Epidermal melanocyte (primary cell): ENCODE data around the gene MALSU1.

Experiments
- DNase-seq: peaks from one replicate; pipeline ENCODE4 v3.0.0; 2011; ENCODE audit warnings: low spot score; ENCODE audit not compliant: insufficient read length

The MALSU1 gene

DNA sequence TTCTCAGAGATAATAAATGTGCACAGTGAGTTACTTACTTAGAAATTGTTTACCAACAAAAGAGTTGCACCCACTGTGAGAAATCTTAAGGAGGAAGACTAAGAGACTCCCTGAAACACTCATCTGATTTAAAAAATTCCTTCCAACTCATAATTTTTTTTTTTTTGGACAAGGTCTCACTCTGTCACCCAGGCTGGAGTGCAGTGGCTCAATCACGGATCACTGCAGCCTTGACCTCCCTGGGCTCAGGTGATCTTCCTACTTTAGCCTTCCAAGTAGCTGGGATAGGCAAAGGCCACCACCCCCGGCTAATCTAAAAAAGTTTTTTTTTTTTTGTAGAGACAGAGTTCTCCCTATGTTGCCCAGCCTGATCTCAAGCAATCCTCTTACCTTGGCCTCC, 36.0 kb downstream of the MALSU1 start:
- DNase-seq = no peak

DNA sequence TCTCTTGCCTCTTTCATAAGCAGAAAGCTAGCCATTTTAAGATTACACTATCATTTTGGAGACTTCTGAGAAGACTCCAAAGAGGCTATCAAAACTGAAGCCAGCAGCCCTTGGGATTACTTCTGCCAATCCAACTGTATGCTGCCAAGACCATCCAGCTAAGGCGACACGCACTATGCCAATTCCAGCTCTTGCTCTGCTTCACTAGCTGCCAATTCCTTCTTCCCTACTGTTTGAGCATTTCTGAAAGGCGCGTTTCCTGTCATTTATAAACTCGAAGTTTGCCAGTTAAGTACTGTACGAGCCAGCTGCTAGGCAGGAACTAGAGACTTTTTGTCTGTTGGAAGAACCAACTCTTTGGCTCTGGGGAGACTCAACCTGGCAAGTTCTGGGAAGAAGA, 36.5 kb downstream of the MALSU1 start:
- no peak for DNase-seq

- no peak for DNase-seq
Measured at GRCh38 chr7:23336086-23336485, 36.9 kb downstream of the MALSU1 start.

DNA sequence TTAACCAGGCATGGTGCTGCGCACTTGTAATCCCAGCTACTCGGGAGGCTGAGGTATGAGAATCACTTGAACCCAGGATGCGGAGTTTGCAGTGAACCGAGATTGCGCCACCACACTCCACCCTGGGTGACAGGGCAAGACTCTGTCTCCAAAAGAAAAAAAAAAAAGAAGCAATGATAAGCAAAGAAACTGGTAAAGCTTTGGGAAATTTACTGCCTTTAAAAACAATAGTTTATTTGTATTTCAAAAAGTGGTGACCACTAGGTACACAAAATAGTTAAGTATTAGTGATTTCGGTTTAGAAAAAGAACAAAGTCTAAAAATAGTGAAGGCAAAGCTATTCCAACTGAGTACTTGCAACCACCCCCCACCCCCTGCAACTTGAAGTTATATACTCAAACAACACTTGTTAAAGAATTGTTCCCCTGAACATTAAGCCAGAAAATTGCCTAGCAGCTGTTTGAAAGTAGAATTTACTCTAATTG, 37.7 kb downstream of the MALSU1 start:
- DNase-seq = no peak

- no peak for DNase-seq
Measured at GRCh38 chr7:23337374-23337773, 38.2 kb downstream of the MALSU1 start.

- no peak for DNase-seq
Measured at GRCh38 chr7:23338439-23338838, 39.3 kb downstream of the MALSU1 start.

DNA sequence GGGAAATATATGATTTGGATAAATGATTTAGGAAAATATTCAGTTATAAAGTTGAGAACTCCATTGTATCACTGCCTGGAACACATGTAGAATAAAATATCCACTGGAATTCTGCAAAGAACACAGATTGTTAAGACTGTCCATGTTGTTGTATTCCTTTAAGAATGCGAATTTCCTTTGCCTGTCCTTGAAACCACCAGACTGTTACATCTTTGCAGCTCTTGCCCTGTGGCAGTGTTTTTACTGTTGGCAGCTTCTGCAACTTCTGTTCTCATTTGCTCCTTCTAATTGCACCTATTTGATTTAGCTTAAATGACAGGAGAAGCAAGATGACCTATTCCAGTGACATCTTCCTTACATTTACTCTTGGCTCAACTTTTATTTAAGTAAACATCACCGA, 39.7 kb downstream of the MALSU1 start:
- no peak for DNase-seq

DNA sequence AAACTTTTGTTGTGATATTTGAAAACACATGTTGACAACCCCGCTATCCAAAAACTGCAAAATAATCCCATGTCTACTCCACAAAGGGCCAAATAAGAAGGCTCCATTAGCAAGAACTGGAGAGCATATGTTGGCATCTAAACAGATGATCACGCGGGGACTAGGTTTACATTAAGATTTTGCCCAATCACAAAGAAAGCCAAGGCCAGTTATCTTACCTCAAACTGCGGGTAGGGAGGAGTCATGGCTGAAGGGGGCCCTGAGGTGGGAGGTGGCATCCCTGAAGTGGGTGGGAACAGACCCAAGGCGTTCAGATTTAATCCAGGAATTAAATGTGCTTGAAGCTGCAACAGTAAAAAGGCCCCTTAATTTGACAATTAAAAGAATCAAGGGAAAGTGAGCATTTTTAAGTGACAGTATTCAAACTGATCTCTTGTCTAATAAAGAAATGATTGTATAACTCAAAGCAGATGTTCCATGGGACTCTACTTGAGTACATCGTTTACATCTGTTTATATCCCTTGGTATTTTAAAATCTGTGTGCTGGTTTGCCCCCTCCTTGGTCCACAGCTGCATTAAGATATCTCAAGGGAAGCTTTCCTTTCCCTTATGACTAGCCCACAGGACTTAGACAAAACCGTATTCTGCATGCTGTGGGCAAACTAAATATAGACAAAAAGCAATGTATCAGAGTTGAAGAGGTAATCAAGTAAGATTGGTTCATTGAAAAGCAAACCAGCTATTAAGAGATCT, 42.9 kb downstream of the MALSU1 start:
- DNase-seq = no peak

DNA sequence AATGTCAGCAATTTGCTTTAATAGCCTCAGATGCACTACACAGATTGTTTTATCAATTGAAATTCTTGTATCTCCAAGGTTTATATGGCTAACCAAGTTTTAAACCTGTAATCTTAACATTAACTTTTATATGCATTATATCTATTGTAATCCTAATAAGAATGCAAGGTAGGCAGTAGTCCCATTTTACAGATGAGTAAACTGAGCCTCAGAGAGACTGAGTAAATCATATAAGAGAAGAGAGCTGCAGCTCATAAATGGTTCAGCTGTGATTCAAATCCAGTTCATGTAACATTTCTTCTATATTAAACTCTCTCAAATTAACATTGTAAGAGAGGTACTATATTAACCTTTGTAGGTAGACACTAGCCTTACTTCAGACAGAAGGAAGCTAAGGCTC, 44.0 kb downstream of the MALSU1 start:
- no peak for DNase-seq

- no peak for DNase-seq
Measured at GRCh38 chr7:23343806-23344475, 44.8 kb downstream of the MALSU1 start.

- no peak for DNase-seq
Measured at GRCh38 chr7:23345601-23346000, 46.5 kb downstream of the MALSU1 start.

GRCh38 chr7:23346316-23346715, 47.2 kb downstream of the MALSU1 start:
- no peak for DNase-seq

GRCh38 chr7:23347033-23347681, 48.0 kb downstream of the MALSU1 start:
- no peak for DNase-seq

DNA sequence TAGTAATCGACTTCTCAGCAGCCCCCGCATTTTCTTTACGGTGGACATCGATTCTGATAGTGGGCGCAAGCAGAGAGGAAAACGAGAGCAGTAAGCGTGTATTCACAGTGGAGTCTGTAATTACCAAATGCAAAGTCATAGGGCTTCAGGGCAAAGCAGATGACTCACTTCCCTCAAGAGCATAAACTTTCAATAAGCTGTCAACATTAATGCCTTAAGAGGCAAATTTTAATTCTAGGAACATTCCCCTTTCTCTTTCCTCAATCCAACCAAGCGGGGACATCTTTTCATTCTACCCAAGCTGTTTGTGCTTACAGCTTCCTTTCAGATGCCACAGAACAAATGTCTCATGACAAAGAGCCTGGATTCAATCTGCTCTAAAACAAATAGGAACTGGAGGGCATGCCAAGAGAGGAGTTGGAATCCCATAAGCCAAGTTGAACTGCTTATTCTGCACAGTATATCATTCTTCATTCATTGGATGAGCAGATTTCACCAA, 48.6 kb downstream of the MALSU1 start:
- peak; percentile 72 for DNase-seq

DNA sequence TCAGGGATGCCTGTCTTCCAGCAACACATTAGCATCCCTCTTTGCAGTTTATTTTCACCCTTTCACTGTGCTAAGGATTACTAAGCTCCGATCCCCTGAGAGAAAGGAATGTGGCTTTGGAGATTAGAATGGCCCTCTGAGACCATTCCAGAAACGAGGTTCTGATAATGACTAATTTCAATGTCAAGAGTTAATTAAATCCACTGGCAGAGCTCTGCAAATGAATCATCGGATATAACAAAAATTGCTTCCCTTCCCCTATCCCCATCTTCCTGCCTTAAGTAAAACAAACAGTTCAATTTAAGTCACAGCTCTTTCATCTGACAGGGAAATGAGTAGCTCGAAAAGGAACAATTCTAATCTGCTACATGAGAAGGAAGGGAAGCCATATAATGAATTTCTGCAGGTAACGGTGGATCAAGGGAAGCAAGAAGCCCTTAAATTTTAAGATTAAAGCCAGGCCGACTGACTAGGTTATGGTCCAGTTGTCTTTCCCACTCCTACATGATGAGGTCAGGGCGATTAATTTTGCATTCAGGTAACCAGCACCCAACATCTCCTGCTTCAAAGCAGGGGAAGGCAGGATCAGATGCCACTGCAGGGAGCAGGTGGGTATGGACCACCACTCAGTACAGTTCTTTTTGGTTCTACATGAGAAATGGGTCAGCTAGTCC, 50.5 kb downstream of the MALSU1 start:
- DNase-seq = no peak

DNA sequence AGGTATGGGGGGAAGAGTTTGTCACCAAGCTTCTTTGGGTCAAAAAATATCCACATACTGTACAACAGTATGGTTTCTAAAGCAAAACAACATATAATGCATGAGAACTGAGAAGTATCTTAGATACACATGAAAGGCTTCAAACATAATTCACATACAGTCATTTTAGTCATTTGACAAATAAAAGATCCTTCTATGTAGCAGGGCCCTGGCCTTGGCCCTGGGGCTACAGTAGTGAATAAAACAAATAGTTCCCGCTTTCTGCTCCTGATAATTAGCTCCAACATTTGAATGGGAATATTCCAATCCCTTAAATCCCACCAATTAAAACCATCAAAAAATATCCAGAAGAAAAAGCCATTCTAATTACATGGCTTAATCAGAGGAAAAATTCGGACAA, 51.3 kb downstream of the MALSU1 start:
- peak; percentile 48 for DNase-seq

GRCh38 chr7:23353172-23353571, 54.0 kb downstream of the MALSU1 start:
- DNase-seq = no peak

GRCh38 chr7:23356168-23356567, 57.0 kb downstream of the MALSU1 start:
- DNase-seq = no peak

GRCh38 chr7:23356726-23357125, 57.6 kb downstream of the MALSU1 start:
- no peak for DNase-seq

DNA sequence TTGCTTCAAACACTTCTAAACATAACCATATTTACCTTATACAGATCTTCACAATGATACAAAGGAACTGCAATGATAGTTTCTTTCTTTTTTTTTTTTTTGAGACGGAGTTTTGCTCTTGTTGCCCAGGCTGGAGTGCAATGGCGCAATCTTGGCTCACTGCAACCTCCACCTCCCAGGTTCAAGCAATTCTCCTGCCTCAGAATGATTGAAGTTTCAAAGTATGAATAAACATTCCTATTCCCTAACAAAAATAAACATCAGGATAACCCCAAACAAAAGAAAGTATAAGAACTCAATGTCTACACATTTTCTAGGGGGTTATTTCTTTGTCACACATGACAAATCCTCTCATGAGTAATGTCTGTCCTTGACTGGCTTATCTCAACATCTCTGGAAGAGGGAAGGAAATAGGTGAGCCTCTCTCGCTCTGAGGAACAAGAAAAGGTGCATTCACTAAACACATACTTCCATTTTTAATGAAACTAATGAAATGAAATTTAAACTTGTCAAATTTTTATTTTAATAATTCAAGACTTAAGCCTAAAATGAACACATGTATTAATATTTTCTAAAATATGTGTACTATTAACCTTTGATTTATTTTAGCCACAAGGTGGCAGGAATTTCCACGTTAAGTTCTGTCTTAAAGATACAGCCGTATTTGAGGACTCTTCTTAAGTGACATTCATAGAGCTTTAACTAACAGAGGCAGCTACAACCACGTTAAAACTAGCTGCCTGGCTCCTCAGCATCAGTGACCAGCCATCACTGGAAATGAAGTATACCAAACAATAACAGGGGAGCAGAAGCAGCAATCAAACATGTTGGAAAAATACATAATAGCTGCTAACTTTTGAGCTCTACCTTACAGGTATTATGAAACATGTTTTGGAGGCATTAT, 58.3 kb downstream of the MALSU1 start:
- DNase-seq = no peak
